TTC549 (cell line): Measurements from ENCODE around the gene DPEP1.
"Not testable (repeated sequence)": the region's sequence is repeated elsewhere in the genome, so short reads cannot be mapped to it uniquely, and the experiment has no call there.

ENCODE experiments used
- FAIRE-seq: peaks from 2 replicates; lab custom pipeline; 2012; peaks lifted over from hg19 to GRCh38; lab: Jason Lieb, UNC

Gene DPEP1

GRCh38 chr16:89577055-89577759, 36.2 kb upstream of the DPEP1 start:
- FAIRE-seq, result no peak

GRCh38 chr16:89579351-89579750, 34.1 kb upstream of the DPEP1 start:
- no peak for FAIRE-seq

- no peak for FAIRE-seq
Measured at GRCh38 chr16:89581045-89581695, 32.3 kb upstream of the DPEP1 start.

- FAIRE-seq, result no peak
Measured at GRCh38 chr16:89581861-89582563, 31.4 kb upstream of the DPEP1 start.

GRCh38 chr16:89582614-89583196, 30.7 kb upstream of the DPEP1 start:
- FAIRE-seq, result no peak

GRCh38 chr16:89583197-89583894, 30.1 kb upstream of the DPEP1 start:
- FAIRE-seq, result no peak

GRCh38 chr16:89583895-89584644, 29.4 kb upstream of the DPEP1 start:
- no peak for FAIRE-seq

- FAIRE-seq, result no peak
Measured at GRCh38 chr16:89584768-89585549, 28.5 kb upstream of the DPEP1 start.

GRCh38 chr16:89586218-89586617, 27.2 kb upstream of the DPEP1 start:
- FAIRE-seq, result no peak

- no peak for FAIRE-seq
Measured at GRCh38 chr16:89586853-89587252, 26.6 kb upstream of the DPEP1 start.

- not testable (repeated sequence) for FAIRE-seq
Measured at GRCh38 chr16:89587676-89588075, 25.8 kb upstream of the DPEP1 start.

- no peak for FAIRE-seq
Measured at GRCh38 chr16:89588413-89589109, 24.9 kb upstream of the DPEP1 start.

GRCh38 chr16:89589241-89589926, 24.1 kb upstream of the DPEP1 start:
- FAIRE-seq, result no peak

- no peak for FAIRE-seq
Measured at GRCh38 chr16:89593841-89594240, 19.6 kb upstream of the DPEP1 start.

GRCh38 chr16:89595330-89596060, 17.9 kb upstream of the DPEP1 start:
- no peak for FAIRE-seq

- no peak for FAIRE-seq
Measured at GRCh38 chr16:89596061-89596689, 17.3 kb upstream of the DPEP1 start.

- no peak for FAIRE-seq
Measured at GRCh38 chr16:89596957-89597649, 16.3 kb upstream of the DPEP1 start.

GRCh38 chr16:89598199-89598598, 15.2 kb upstream of the DPEP1 start:
- FAIRE-seq, result no peak
